Measurements from ENCODE around the gene ZNF628. TPM values are rescaled to one million over a fixed set of nuclear protein-coding genes. Genes with fewer than 3 reads are reported as not detected.

ZNF628 gene
- total RNA-seq, 2 donors from 2014 or later = 9.9 to 12.6 TPM

DNA sequence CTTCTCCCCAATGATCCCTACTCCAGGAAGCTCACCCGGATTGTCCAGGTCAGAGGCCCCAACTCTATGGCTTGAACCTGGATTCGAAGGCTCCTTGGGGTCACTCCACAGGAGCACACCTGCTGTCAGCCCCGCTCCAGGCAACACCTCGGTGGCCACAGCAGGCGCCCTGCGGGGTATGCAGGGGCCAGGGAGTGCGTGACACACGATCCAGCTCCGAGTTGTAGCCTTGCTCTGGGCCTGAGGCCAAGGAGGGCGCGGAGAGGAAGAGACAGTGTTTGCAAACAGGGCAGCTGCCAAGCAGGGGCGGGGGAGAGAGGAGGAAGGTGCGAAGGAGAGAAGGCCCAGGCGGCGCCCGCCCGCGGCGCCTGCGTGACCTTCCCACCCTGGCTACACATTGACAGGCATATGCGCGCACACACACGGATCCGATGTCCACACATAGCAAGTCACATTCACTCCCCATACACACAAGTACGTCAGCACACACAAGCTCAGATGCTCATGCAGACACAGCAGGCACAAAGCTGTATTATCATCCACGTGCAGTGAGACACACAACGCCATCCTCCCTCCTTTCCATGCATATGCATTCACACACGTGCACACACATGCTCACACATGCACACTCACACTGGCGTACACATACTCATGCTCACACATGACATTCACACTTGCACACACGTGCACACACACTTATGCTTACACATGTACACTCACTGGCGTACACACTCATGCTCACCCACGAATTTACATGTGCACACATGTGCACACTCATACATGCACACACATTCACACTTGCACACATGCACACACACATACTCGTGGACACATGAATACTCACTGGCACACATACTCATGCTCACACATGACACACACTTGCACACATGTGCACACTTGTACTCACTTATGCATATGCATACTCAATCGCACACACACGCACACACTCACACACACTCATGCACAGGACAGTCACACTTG is 50.1 kb downstream of the ZNF628 start:
- Histone ChIP-seq H3K4me1 (ENCODE audit: control insufficient read depth, insufficient read depth, low read length) (peaks cover 15% of the 10 kb centered on the region), H3K9me3 (ENCODE audit: control insufficient read depth, low read length) (no peaks in the 10 kb centered on the region), H3K27ac (ENCODE audit: low read depth, low read length) (no peak overlapping the region), H3K4me3 (ENCODE audit: low read length) (no peak overlapping the region), H3K27me3 (ENCODE audit: control insufficient read depth, insufficient read depth, low read length, poor library complexity, severe bottlenecking) (no peaks in the 10 kb centered on the region), H3K9ac (ENCODE audit: extremely low read depth, low read length, poor library complexity, severe bottlenecking) (peak overlapping the region; percentile 13), H3K36me3 (ENCODE audit: control insufficient read depth, insufficient read depth, low read length) (no peaks in the 10 kb centered on the region)
- Mint-ChIP-seq H3K36me3 (ENCODE audit: low read depth) (peaks cover 3% of the 10 kb centered on the region), H3K9me3 (no peaks in the 10 kb centered on the region), H3K27ac (no peak overlapping the region), H3K4me3 (peak overlapping the region; percentile 23), H3K4me1 (peaks cover 3% of the 10 kb centered on the region), H3K27me3 (ENCODE audit: insufficient read depth) (peaks cover 11% of the 10 kb centered on the region)
- WGBS, 2 experiments (ENCODE audit: insufficient coverage in 1 of 2, insufficient read length in 1 of 2) = 58 to 68% methylated on average over 18 to 35 of the region's 35 CpGs
- peak; percentile 89 for DNase-seq
- TF ChIP-seq, protein P1, sequence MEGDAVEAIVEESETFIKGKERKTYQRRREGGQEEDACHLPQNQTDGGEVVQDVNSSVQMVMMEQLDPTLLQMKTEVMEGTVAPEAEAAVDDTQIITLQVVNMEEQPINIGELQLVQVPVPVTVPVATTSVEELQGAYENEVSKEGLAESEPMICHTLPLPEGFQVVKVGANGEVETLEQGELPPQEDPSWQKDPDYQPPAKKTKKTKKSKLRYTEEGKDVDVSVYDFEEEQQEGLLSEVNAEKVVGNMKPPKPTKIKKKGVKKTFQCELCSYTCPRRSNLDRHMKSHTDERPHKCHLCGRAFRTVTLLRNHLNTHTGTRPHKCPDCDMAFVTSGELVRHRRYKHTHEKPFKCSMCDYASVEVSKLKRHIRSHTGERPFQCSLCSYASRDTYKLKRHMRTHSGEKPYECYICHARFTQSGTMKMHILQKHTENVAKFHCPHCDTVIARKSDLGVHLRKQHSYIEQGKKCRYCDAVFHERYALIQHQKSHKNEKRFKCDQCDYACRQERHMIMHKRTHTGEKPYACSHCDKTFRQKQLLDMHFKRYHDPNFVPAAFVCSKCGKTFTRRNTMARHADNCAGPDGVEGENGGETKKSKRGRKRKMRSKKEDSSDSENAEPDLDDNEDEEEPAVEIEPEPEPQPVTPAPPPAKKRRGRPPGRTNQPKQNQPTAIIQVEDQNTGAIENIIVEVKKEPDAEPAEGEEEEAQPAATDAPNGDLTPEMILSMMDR (conservative IDR thresholded peaks at IDR 0.05) = no peak

GRCh38 chr19:55527197-55528029 is 51.0 kb downstream of the ZNF628 start:
- TF ChIP-seq, protein P1 (conservative IDR thresholded peaks at IDR 0.05) = no peak
- Histone ChIP-seq H3K4me1 (ENCODE audit: control insufficient read depth, insufficient read depth, low read length) (peaks cover 15% of the 10 kb centered on the region), H3K27ac (ENCODE audit: low read depth, low read length) (no peak overlapping the region), H3K9me3 (ENCODE audit: control insufficient read depth, low read length) (no peaks in the 10 kb centered on the region), H3K9ac (ENCODE audit: extremely low read depth, low read length, poor library complexity, severe bottlenecking) (no peak overlapping the region), H3K27me3 (ENCODE audit: control insufficient read depth, insufficient read depth, low read length, poor library complexity, severe bottlenecking) (no peaks in the 10 kb centered on the region), H3K36me3 (ENCODE audit: control insufficient read depth, insufficient read depth, low read length) (no peaks in the 10 kb centered on the region), H3K4me3 (ENCODE audit: low read length) (no peak overlapping the region)
- WGBS, 2 experiments (ENCODE audit: insufficient coverage in 1 of 2, insufficient read length in 1 of 2) = 78 to 86% methylated on average over 18 to 22 of the region's 22 CpGs
- Mint-ChIP-seq H3K27ac (no peak overlapping the region), H3K4me3 (no peak overlapping the region), H3K27me3 (ENCODE audit: insufficient read depth) (peaks cover 11% of the 10 kb centered on the region), H3K36me3 (ENCODE audit: low read depth) (peaks cover 3% of the 10 kb centered on the region), H3K4me1 (peaks cover 3% of the 10 kb centered on the region), H3K9me3 (no peaks in the 10 kb centered on the region)
- no peak for DNase-seq

DNA sequence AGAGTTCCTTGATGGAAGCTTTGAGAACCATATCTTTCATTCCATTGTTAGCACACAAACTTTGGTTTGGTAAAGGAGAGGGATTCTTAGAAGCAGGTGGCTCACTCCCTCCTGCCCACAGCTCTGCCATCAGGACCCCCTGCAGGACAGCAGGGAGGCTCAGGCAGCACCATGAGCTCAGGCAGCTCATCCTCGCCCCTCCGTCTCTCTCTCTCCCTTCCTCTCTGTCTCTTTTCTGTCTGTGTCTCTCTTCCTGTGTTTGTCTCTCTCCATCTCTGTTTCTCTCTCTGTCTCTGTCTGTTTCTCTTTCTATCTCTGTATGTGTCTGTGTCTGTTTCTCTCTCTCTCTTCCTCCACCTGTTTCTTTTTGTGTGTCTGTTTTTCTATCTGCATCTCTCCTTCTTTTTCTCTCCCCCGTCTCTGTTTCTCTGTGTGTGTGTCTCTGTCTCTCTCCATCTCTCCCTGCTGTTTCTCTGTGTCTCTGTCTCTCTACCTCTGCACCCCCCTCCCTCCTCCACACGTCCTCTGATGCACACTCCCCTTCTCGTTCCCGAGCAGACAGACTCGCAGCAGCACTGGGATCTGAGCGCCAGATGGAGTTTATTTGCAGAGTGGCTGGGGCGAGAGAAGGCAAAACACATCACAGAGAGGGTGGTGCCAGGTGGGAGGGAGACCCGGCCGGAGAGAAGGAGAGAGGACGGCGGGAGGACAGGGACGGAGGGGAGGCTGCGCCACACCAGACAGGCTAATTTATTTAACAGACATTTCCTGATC is 51.8 kb downstream of the ZNF628 start:
- TF ChIP-seq, protein P1 (conservative IDR thresholded peaks at IDR 0.05) = peak; percentile 26
- H3K27ac Mint-ChIP-seq = no peak overlapping the region
- Histone ChIP-seq H3K9ac (ENCODE audit: extremely low read depth, low read length, poor library complexity, severe bottlenecking) (peak overlapping the region; percentile 35), H3K9me3 (ENCODE audit: control insufficient read depth, low read length) (no peaks in the 10 kb centered on the region), H3K27me3 (ENCODE audit: control insufficient read depth, insufficient read depth, low read length, poor library complexity, severe bottlenecking) (no peaks in the 10 kb centered on the region), H3K27ac (ENCODE audit: low read depth, low read length) (peak overlapping the region; percentile 56), H3K4me1 (ENCODE audit: control insufficient read depth, insufficient read depth, low read length) (peaks cover 15% of the 10 kb centered on the region), H3K4me3 (ENCODE audit: low read length) (no peak overlapping the region), H3K36me3 (ENCODE audit: control insufficient read depth, insufficient read depth, low read length) (no peaks in the 10 kb centered on the region)
- peaks cover 3% of the 10 kb centered on the region for H3K4me1 Mint-ChIP-seq
- H3K9me3 Mint-ChIP-seq = no peaks in the 10 kb centered on the region
- WGBS, 2 experiments (ENCODE audit: insufficient coverage in 1 of 2, insufficient read length in 1 of 2) = 53 to 60% methylated on average over 11 to 14 of the region's 15 CpGs
- no peak overlapping the region for H3K4me3 Mint-ChIP-seq
- peaks cover 3% of the 10 kb centered on the region for H3K36me3 Mint-ChIP-seq (ENCODE audit: low read depth)
- no peak for DNase-seq
- H3K27me3 Mint-ChIP-seq (ENCODE audit: insufficient read depth) = peaks cover 8% of the 10 kb centered on the region
